K562 (cell line): ENCODE measurements around the gene SIAE. TPM values are rescaled to one million over a fixed set of nuclear protein-coding genes. Genes with fewer than 3 reads are reported as not detected.

ENCODE experiments used
- ATAC-seq: fragments of 200-7000 bp; cut with Tn5 transposase; 3 replicates; pipeline ENCODE4 v1.9.1; 2020; ENCODE audit warnings: moderate library complexity
- BruUV-seq: library from RNA; stranded (reverse); fragments of 400-500 nt; replicated peaks from 2 replicates; lab custom pipeline; 2021; lab: Mats Ljungman, UMichigan
- CTCF ChIA-PET: fragments of 300-600 bp; formaldehyde crosslinking; extraction: SDS; loops from one replicate; lab custom pipeline; 2021; ENCODE audit warnings: low intra/inter-chr PET ratio; lab: Yijun Ruan, JAX
- POLR2A ChIA-PET: fragments of 300-600, 350-650 bp; sonication (Branson Sonifier 250); formaldehyde crosslinking; extraction: SDS; loops from one replicate; lab custom pipeline; 2021; ENCODE audit warnings: antibody characterized with exemption, inconsistent platforms; lab: Yijun Ruan, JAX
- DNase-seq, 4 experiments: peaks; one replicate each; pipeline versions ENCODE4 v3.0.0 to v3.0.0-alpha.2; 2011 to 2018; ENCODE audit warnings: low spot score in 3 of 4, mixed read lengths in 3 of 4; ENCODE audit errors: extremely low read depth in 1 of 4
- FAIRE-seq: peaks from 2 replicates; lab custom pipeline; 2011; peaks lifted over from hg19 to GRCh38; lab: Jason Lieb, UNC
- H2AFZ ChIP-seq: 2 replicates; pipeline ENCODE4 v1.6.0; 2011; ENCODE audit warnings: low read depth, low read length, control low read depth, inconsistent platforms
- H3K27ac ChIP-seq: fragments of 200-600 bp; 3 replicates; pipeline ENCODE4 v1.8.0; 2011; ENCODE audit warnings: low read depth, mild to moderate bottlenecking, control low read depth, inconsistent platforms, low read length, moderate library complexity, mixed read lengths; ENCODE audit errors: extremely low read depth
- H3K27me3 ChIP-seq, 2 experiments: fragments of 300-600 bp in 1 of 2; 2 replicates in 1 of 2; 3 replicates in 1 of 2; pipeline versions ENCODE4 v1.6.0 to v1.8.0; 2011; ENCODE audit warnings: inconsistent platforms in 2 of 2, low read length in 2 of 2, mild to moderate bottlenecking in 1 of 2, mixed read lengths in 1 of 2, moderate library complexity in 1 of 2; ENCODE audit not compliant: control insufficient read depth in 2 of 2, insufficient read depth in 2 of 2
- H3K36me3 ChIP-seq: fragments of 300-600 bp; 3 replicates; pipeline ENCODE4 v1.8.0; 2011; ENCODE audit warnings: mild to moderate bottlenecking, low read length, inconsistent platforms; ENCODE audit not compliant: control insufficient read depth, insufficient read depth
- H3K4me1 ChIP-seq, 2 experiments: fragments of 200-600 bp in 1 of 2; replicated peaks in 1 of 2; 2 replicates in 1 of 2; 3 replicates in 1 of 2; pipeline versions ENCODE4 v1.5.1 to v1.8.0; 2011; ENCODE audit warnings: inconsistent platforms in 2 of 2, low read length in 2 of 2, mild to moderate bottlenecking in 1 of 2, mixed read lengths in 1 of 2, moderate library complexity in 1 of 2; ENCODE audit not compliant: control insufficient read depth in 2 of 2, insufficient read depth in 2 of 2
- H3K4me2 ChIP-seq: 2 replicates; pipeline ENCODE4 v1.6.1; 2011; ENCODE audit warnings: low read length, control low read depth, inconsistent platforms, mixed read lengths; ENCODE audit not compliant: insufficient read depth
- H3K4me3 ChIP-seq: fragments of 200-600 bp; sonication (generic), shearing (Covaris generic); 2 replicates; pipeline ENCODE4 v1.5.1; 2016; ENCODE audit warnings: control low read depth, inconsistent platforms
- H3K79me2 ChIP-seq: fragments of 200-600 bp; 3 replicates; pipeline ENCODE4 v1.8.0; 2011; ENCODE audit warnings: low read length, inconsistent platforms; ENCODE audit not compliant: control insufficient read depth, insufficient read depth
- H3K9ac ChIP-seq, 2 experiments: 2 replicates each; pipeline versions ENCODE4 v1.6.0 to v1.6.1; 2011; ENCODE audit warnings: low read depth in 2 of 2, low read length in 2 of 2, control low read depth in 1 of 2, inconsistent platforms in 1 of 2, mild to moderate bottlenecking in 1 of 2, mixed read lengths in 1 of 2; ENCODE audit not compliant: insufficient read depth in 1 of 2
- H3K9me1 ChIP-seq: one replicate; pipeline ENCODE4 v1.6.0; 2011; ENCODE audit warnings: inconsistent platforms, mild to moderate bottlenecking, low read length, moderate library complexity; ENCODE audit not compliant: control insufficient read depth, insufficient read depth
- H3K9me3 ChIP-seq: replicated peaks from 2 replicates; pipeline ENCODE4 v1.5.1; 2011; ENCODE audit warnings: low read depth, low read length, inconsistent platforms; ENCODE audit not compliant: control insufficient read depth, insufficient read depth
- H4K20me1 ChIP-seq: replicated peaks from 2 replicates; pipeline ENCODE4 v1.6.1; 2011; ENCODE audit warnings: low read length, inconsistent platforms, mixed read lengths; ENCODE audit not compliant: control insufficient read depth, insufficient read depth
- ASH1L ChIP-seq: fragments of 450-650 bp; IDR thresholded peaks from 2 replicates; pipeline ENCODE4 v1.6.1; 2018; ENCODE audit warnings: borderline replicate concordance, mild to moderate bottlenecking, low read depth; ENCODE audit not compliant: partially characterized antibody
- ATF3 ChIP-seq, 2 experiments: fragments of 450-650 bp in 1 of 2; sonication (generic) in 1 of 2; formaldehyde crosslinking in 1 of 2; IDR thresholded peaks in 1 of 2; conservative IDR thresholded peaks in 1 of 2; 2 replicates each; pipeline versions ENCODE4 v1.6.1 to v1.8.1; 2016 to 2023; ENCODE audit warnings: mild to moderate bottlenecking in 2 of 2, moderate library complexity in 2 of 2, inconsistent platforms in 1 of 2, missing genetic modification reagents in 1 of 2
- CAMTA2 ChIP-seq: fragments of 250-450 bp; sonication (Bioruptor Pico); conservative IDR thresholded peaks from 2 replicates; pipeline ENCODE4 v1.5.1; 2022
- CREBBP ChIP-seq: IDR thresholded peaks from one replicate; pipeline ENCODE4 v1.6.1; 2012; ENCODE audit warnings: low read depth, mild to moderate bottlenecking, control low read depth, inconsistent platforms, low read length
- ETV1 ChIP-seq: fragments of 450-650 bp; conservative IDR thresholded peaks from 2 replicates; pipeline ENCODE4 v1.6.1; 2016; ENCODE audit warnings: missing genetic modification characterization, control low read depth, low read depth, missing compliant biosample characterization
- HDAC2 ChIP-seq: fragments of 450-650 bp; IDR thresholded peaks from 2 replicates; pipeline ENCODE4 v1.6.1; 2016; ENCODE audit warnings: mild to moderate bottlenecking
- HNRNPK ChIP-seq: fragments of 200-400 bp; formaldehyde crosslinking; IDR thresholded peaks from one replicate; pipeline ENCODE4 v1.6.1; 2018; ENCODE audit warnings: mild to moderate bottlenecking, low read depth, low read length; ENCODE audit not compliant: poor library complexity, severe bottlenecking
- HOMEZ ChIP-seq: fragments of 250-450 bp; sonication (Bioruptor Pico); IDR thresholded peaks from 2 replicates; pipeline ENCODE4 v1.4.0; 2020; ENCODE audit warnings: mild to moderate bottlenecking, moderate library complexity
- PRMT5 ChIP-seq: sonication (generic); formaldehyde crosslinking; IDR thresholded peaks from 2 replicates; pipeline ENCODE4 v1.5.0; 2020; ENCODE audit warnings: missing genetic modification reagents
- RERE ChIP-seq: sonication (generic); formaldehyde crosslinking; IDR thresholded peaks from 2 replicates; pipeline ENCODE4 v1.8.0; 2023; ENCODE audit warnings: missing genetic modification reagents, mild to moderate bottlenecking, borderline replicate concordance
- RUNX1 ChIP-seq: sonication (generic); IDR thresholded peaks from 2 replicates; pipeline ENCODE4 v1.6.1; 2016; ENCODE audit warnings: antibody characterized with exemption, low read depth
- ZFP36 ChIP-seq: fragments of 150-350 bp; IDR thresholded peaks from 2 replicates; pipeline ENCODE4 v1.6.1; 2018; ENCODE audit warnings: low read length, low read depth; ENCODE audit not compliant: partially characterized antibody
- ZNF79 ChIP-seq: fragments of 250-450 bp; sonication (Bioruptor Pico); IDR thresholded peaks from 2 replicates; pipeline ENCODE4 v1.4.0; 2020; ENCODE audit warnings: low read depth, mild to moderate bottlenecking, moderate library complexity
- ZSCAN29 ChIP-seq: fragments of 450-650 bp; IDR thresholded peaks from 2 replicates; pipeline ENCODE4 v1.6.1; 2017
- WGBS: fragments of 100-300 bp; shearing (Covaris generic); methylation state at CpG from one replicate; pipeline ENCODE4 v1.1.6; 2016; ENCODE audit warnings: low coverage, mixed read lengths; ENCODE audit not compliant: insufficient coverage; ENCODE audit errors: missing lambda C conversion rate; 5-methylcytosine and 5-hydroxymethylcytosine counted together
- in situ Hi-C: fragments of 300-500 bp; cut with MboI; formaldehyde crosslinking; loops from 4 replicates; pipeline ENCODE4 v1.15.0; 2018; ENCODE audit warnings: inconsistent platforms, mixed read lengths
- intact Hi-C: fragments of 100-400 bp; cut with micrococcal nuclease; formaldehyde crosslinking; loops from 2 replicates; pipeline ENCODE4 v1.14.2; 2022
- polyA plus RNA-seq, 8 experiments: library from polyadenylated mRNA; depleted of rRNA in 4 of 8; stranded (reverse) in 5 of 8; unstranded in 3 of 8; fragments of >200 nt; fragmentation: Nextera tagmentation in 2 of 8; fragmentation: Illumina TruSeq in 1 of 8; extraction: Ambion mirVana in 2 of 8; extraction: Trizol in 1 of 8; gene quantifications; 2 replicates each; pipeline versions ENCODE4 v1.2.1 to v1.2.3, GENCODE V29; 2011 to 2014; ENCODE audit warnings: inconsistent platforms in 1 of 8, missing spikeins in 1 of 8
- total RNA-seq, 7 experiments: library from RNA; depleted of rRNA in 6 of 7; stranded (reverse); fragments of >200 nt in 6 of 7; fragmentation: Illumina TruSeq in 2 of 7; extraction: Trizol in 2 of 7; gene quantifications; 2 replicates each; pipeline versions ENCODE4 v1.2.1 to v1.2.3, GENCODE V29; 2011 to 2021; ENCODE audit warnings: low replicate concordance in 1 of 7

The SIAE gene
- total and polyA plus RNA-seq, 9 of the 15 experiments (the other 6 are each of a cell fraction or from before 2014, with no cell fraction given), result 0.89 to 9.6 (median 3.7) TPM

- intact Hi-C loops (no loop called here), in situ Hi-C loops (no loop called here)
- H3K27ac ChIP-seq, result no peak overlapping the region
- H3K79me2 ChIP-seq, result no peaks in the 10 kb centered on the region
- ChIA-PET POLR2A (no interaction called here), CTCF (no interaction called here)
- peaks cover 50 to 52% of the 10 kb centered on the region in 2 experiments for H3K27me3 ChIP-seq
- H4K20me1 ChIP-seq, result no peaks in the 10 kb centered on the region
- no peak overlapping the region for H2AFZ ChIP-seq
- no TSS peak for BruUV-seq
- no peak overlapping the region for H3K9ac ChIP-seq
- no peak overlapping the region for H3K4me3 ChIP-seq
- FAIRE-seq, result no peak
- H3K4me1 ChIP-seq, result peaks cover 0 to 7% of the 10 kb centered on the region in 2 experiments; a peak in 1 of 5 replicates
- ATAC-seq, result no peak
- H3K9me1 ChIP-seq, result no peaks in the 10 kb centered on the region
- 0% methylated on average over 3 of the region's 3 CpGs for WGBS
- H3K4me2 ChIP-seq, result no peak overlapping the region
- DNase-seq, result no peak
- H3K9me3 ChIP-seq, result no peaks in the 10 kb centered on the region
- no peaks in the 10 kb centered on the region for H3K36me3 ChIP-seq
- TF ChIP-seq ZFP36 (no peak), HNRNPK (no peak), CAMTA2 (CRISPR knock-in tag) (no peak), ZNF79 (CRISPR knock-in tag) (no peak), RERE (CRISPR knock-in tag) (no peak), PRMT5 (no peak), CREBBP (no peak), ZSCAN29 (no peak), RUNX1 (no peak), HOMEZ (CRISPR knock-in tag) (no peak), ATF3 (IDR thresholded peaks at IDR 0.05) (no peak), ATF3 (CRISPR knock-in tag; conservative IDR thresholded peaks at IDR 0.05) (no peak), ASH1L (no peak), HDAC2 (no peak), ETV1 (tag) (no peak)
Measured at GRCh38 chr11:124716591-124716990, 43.1 kb upstream of the SIAE start.
